ENCODE data around the gene CSRP1.

The CSRP1 gene

DNA sequence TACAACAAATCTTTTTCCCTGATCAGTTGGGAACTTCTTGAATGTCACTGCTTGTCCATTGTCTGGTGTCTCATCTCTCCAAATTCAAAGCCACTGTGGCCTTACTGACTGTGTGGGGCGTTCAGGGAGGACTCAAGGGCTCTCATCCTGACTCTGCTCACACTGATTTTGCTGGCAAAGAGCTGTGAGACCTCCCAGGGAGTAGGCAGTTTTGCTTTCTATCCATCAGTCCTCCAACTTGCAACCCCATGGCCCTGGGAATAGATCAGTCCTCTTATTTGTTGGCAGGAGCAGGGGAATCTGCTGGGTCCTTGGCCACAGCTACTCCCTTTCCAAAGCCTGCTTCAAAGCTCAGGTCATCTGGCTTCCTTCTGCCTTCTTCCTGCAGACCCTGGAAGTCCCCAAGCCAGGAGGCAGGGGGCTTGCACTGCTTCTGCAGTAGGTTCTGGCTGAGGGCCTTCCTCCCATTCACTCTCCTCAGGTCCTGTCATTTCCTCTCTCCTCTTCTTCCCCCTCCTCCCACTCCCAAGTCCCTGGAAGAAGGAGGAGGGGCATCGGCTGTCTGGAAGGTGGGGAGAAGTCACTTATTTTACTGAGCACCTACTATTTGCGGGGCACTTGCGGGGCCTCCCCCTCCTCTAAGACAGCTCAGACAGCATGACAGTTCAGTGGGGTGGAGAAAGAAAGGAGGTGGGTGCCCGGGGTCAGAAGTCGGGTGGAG, 31.1 kb upstream of the CSRP1 start:
- H3K27me3 ChIP-seq: peaks cover 38% of the 10 kb centered on the region
- peak overlapping the region; percentile 86 for H3K4me3 ChIP-seq

GRCh38 chr1:201537467-201537866, 30.5 kb upstream of the CSRP1 start:
- H3K9ac ChIP-seq: no peak overlapping the region
- peak overlapping the region; percentile 97 for H3K4me2 ChIP-seq

More for the DNA sequence above, 31.1 kb upstream of the CSRP1 start:
- Histone ChIP-seq H3K36me3 (no peaks in the 10 kb centered on the region), H3K4me1 (peaks cover 91% of the 10 kb centered on the region), H4K20me1 (no peaks in the 10 kb centered on the region), H3K9me3 (no peaks in the 10 kb centered on the region), H3K4me2 (peak overlapping the region; percentile 97), H3K27ac (peak overlapping the region; percentile 86), H3K9ac (peak overlapping the region; percentile 84)
- TF ChIP-seq Cebpa-rat (IDR thresholded peaks at IDR 0.05): no peak

GRCh38 chr1:201537028-201537427, 30.1 kb upstream of the CSRP1 start:
- H3K4me1 ChIP-seq: peaks cover 91% of the 10 kb centered on the region
- peak overlapping the region; percentile 69 for H3K4me2 ChIP-seq
- H3K27ac ChIP-seq: no peak overlapping the region
- no peaks in the 10 kb centered on the region for H3K36me3 ChIP-seq
- no peak overlapping the region for H3K4me3 ChIP-seq
- peaks cover 38% of the 10 kb centered on the region for H3K27me3 ChIP-seq
- no peaks in the 10 kb centered on the region for H4K20me1 ChIP-seq
- no peak overlapping the region for H3K9ac ChIP-seq
- no peak for TF ChIP-seq Cebpa-rat (IDR thresholded peaks at IDR 0.05)
- H3K9me3 ChIP-seq: no peaks in the 10 kb centered on the region

More at GRCh38 chr1:201537467-201537866, 30.5 kb upstream of the CSRP1 start:
- Histone ChIP-seq H3K36me3 (no peaks in the 10 kb centered on the region), H3K9me3 (no peaks in the 10 kb centered on the region), H3K4me3 (no peak overlapping the region), H4K20me1 (no peaks in the 10 kb centered on the region), H3K4me1 (peaks cover 91% of the 10 kb centered on the region), H3K27ac (no peak overlapping the region), H3K27me3 (peaks cover 38% of the 10 kb centered on the region)
- no peak for TF ChIP-seq Cebpa-rat (IDR thresholded peaks at IDR 0.05)

GRCh38 chr1:201536558-201536957, 29.6 kb upstream of the CSRP1 start:
- H3K9me3 ChIP-seq: no peaks in the 10 kb centered on the region
- no peak overlapping the region for H3K4me3 ChIP-seq
- no peaks in the 10 kb centered on the region for H4K20me1 ChIP-seq
- H3K4me1 ChIP-seq: peaks cover 91% of the 10 kb centered on the region
- TF ChIP-seq Cebpa-rat (IDR thresholded peaks at IDR 0.05): no peak
- H3K4me2 ChIP-seq: peak overlapping the region; percentile 69
- H3K27me3 ChIP-seq: peaks cover 38% of the 10 kb centered on the region
- H3K36me3 ChIP-seq: no peaks in the 10 kb centered on the region
- H3K27ac ChIP-seq: no peak overlapping the region
- H3K9ac ChIP-seq: no peak overlapping the region

DNA sequence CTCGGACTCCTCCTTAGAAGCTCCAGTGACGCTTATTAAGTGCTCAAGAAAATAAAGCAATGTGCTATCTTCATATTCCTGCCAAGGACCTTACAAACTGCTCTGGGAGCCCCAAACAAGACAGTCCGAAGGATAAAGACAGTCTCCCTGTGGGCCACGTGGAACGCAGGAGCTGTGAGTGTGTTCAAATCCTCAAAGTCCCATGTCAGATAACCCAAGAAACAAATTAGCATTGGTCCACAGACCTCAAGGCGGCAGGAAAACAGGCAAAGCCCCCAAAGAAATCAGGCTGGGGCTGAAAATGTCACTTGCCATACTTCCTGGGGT, 29.0 kb upstream of the CSRP1 start:
- Histone ChIP-seq H3K9ac (no peak overlapping the region), H4K20me1 (no peaks in the 10 kb centered on the region), H3K4me3 (no peak overlapping the region), H3K4me1 (peaks cover 91% of the 10 kb centered on the region), H3K4me2 (peak overlapping the region; percentile 69), H3K36me3 (no peaks in the 10 kb centered on the region), H3K9me3 (no peaks in the 10 kb centered on the region), H3K27me3 (peaks cover 38% of the 10 kb centered on the region), H3K27ac (peak overlapping the region; percentile 15; the same call in 1 of the 2 replicates)
- no peak for TF ChIP-seq Cebpa-rat (IDR thresholded peaks at IDR 0.05)

DNA sequence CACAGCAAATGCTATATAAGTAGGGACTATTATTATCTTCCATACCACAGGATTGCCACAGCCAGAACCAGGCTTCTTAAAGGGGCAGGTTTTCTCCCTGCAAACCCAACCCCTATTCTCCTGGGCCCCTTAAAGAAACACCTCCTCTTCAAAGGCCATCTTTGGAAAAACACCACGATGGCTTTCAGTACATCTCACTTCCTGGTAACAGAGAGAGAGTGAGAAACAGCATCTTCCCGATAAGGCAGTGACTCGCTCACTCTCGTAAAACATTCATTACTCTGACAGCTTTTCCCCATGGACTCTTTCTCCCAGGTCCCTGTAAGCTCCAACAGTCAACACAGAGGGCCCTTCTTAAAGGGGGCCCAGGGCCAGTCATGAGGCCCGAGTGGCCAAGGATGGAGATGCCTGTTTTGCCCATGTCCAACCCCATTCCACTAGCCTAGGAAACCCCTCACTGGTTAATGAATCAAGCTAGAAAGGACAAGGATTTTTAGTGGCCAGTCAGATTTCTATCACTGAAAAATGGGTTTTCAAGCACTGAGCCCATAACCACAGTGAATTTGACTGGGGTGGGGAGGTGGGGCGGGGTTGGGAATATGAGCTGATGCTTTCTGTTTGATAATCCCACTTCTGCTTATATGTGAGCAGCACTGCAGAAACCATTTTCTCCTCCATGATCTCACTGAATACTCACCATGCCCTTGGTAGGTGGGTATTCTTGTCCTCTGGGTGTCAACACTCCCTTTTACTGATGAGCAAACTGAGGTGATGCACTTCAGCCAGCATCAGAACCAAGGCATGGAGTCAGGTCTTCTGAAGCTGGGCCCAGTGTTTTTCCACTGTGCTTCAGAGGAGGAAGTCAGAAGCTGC, 28.4 kb upstream of the CSRP1 start:
- H3K27ac ChIP-seq: peak overlapping the region; percentile 35; the same call in 1 of the 2 replicates
- H3K4me1 ChIP-seq: peaks cover 91% of the 10 kb centered on the region
- H3K9me3 ChIP-seq: no peaks in the 10 kb centered on the region
- no peak overlapping the region for H3K9ac ChIP-seq
- no peak for TF ChIP-seq Cebpa-rat (IDR thresholded peaks at IDR 0.05)
- H3K27me3 ChIP-seq: peaks cover 33% of the 10 kb centered on the region
- H3K4me3 ChIP-seq: no peak overlapping the region
- H3K36me3 ChIP-seq: no peaks in the 10 kb centered on the region
- H3K4me2 ChIP-seq: peak overlapping the region; percentile 69
- H4K20me1 ChIP-seq: no peaks in the 10 kb centered on the region

DNA sequence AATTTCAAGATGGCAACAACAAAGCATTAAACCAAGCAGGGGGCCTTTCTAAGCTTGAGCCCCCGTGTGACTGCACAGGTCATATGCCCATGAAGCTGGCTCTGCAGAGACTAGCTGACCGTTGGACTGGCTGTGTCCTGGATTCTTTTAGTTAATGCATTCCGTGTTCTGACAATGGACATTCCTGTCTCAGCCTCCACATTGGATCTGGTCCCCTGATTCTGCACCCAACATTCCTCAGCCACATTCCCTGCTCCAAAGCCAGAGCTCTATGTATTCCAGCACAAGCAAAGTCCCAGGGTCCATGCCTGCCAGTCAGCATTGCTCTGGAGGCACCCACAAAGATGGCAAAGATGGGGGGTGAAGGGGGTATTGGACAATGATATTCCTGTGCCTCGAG, 26.9 kb upstream of the CSRP1 start:
- Histone ChIP-seq H3K4me3 (no peak overlapping the region), H3K9me3 (no peaks in the 10 kb centered on the region), H3K9ac (no peak overlapping the region), H3K27ac (no peak overlapping the region), H3K27me3 (peaks cover 18% of the 10 kb centered on the region), H4K20me1 (no peaks in the 10 kb centered on the region), H3K4me1 (peaks cover 88% of the 10 kb centered on the region), H3K4me2 (no peak overlapping the region), H3K36me3 (no peaks in the 10 kb centered on the region)
- TF ChIP-seq Cebpa-rat (IDR thresholded peaks at IDR 0.05): no peak

DNA sequence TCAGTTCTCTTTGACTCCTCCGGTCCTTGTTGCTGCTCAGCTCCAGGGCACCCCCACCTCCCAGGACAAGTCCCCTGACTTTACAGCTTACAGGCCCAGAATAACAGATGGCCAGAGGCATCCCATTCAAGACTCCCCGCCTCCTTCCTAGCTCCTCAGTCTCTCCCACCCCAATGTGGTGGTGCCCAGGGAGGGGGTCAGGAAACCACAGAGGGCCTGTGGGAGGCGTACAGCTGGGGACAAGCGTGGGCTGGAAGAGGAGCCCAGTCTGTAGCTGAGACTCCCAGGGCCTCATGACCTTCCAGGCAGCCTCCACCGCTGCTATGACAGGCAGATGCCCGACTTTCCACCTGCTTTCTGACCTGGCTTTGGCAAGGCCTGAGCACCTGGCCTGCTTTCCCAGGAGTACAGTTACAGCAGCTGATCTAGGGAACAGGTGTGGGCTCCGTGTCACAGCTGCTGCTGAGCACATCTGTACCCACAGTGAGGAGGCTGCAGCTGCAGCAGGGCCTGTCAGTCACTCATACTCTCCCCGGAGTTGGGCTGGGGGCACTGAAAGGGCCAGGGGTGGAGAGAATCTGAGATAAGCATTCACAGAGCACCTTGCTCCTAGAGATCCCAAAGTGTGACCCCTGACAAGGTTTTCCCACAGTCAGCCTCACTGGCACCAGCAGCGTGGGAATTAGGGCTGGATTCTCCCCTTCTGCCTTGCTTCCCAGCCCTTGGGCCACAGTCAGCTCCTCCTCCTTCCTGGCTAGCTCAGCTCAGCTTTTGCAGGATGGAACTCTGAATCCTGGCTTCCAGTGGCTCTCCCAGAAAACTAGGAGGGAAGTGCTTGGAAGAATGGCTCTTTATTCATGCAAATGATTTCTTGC, 24.9 kb upstream of the CSRP1 start:
- TF ChIP-seq Cebpa-rat (IDR thresholded peaks at IDR 0.05): no peak
- Histone ChIP-seq H3K9me3 (no peaks in the 10 kb centered on the region), H3K4me1 (peaks cover 81% of the 10 kb centered on the region), H3K27ac (peak overlapping the region; percentile 75), H4K20me1 (no peaks in the 10 kb centered on the region), H3K27me3 (no peaks in the 10 kb centered on the region), H3K4me2 (peak overlapping the region; percentile 86), H3K4me3 (peak overlapping the region; percentile 39; the same call in 1 of the 2 replicates), H3K36me3 (no peaks in the 10 kb centered on the region), H3K9ac (peak overlapping the region; percentile 66)

GRCh38 chr1:201530741-201531531, 24.0 kb upstream of the CSRP1 start:
- Histone ChIP-seq H3K4me1 (peaks cover 72% of the 10 kb centered on the region), H3K9ac (peak overlapping the region; percentile 66), H3K36me3 (no peaks in the 10 kb centered on the region), H3K4me3 (peak overlapping the region; percentile 39; the same call in 1 of the 2 replicates), H4K20me1 (no peaks in the 10 kb centered on the region), H3K4me2 (peak overlapping the region; percentile 86), H3K27me3 (no peaks in the 10 kb centered on the region), H3K27ac (peak overlapping the region; percentile 75), H3K9me3 (no peaks in the 10 kb centered on the region)
- TF ChIP-seq Cebpa-rat (IDR thresholded peaks at IDR 0.05): no peak
